NCI-H2107 treated with DMSO at 0.1 percent for 48 hours (cell line): ENCODE measurements around the gene RET.
"Not testable (repeated sequence)": the region's sequence is repeated elsewhere in the genome, so short reads cannot be mapped to it uniquely, and the experiment has no call there.

Experiments
- DNase-seq: peaks from one replicate; lab custom pipeline; 2025; ENCODE audit not compliant: unreplicated experiment; lab: John Stamatoyannopoulos, UW

The RET gene

DNA sequence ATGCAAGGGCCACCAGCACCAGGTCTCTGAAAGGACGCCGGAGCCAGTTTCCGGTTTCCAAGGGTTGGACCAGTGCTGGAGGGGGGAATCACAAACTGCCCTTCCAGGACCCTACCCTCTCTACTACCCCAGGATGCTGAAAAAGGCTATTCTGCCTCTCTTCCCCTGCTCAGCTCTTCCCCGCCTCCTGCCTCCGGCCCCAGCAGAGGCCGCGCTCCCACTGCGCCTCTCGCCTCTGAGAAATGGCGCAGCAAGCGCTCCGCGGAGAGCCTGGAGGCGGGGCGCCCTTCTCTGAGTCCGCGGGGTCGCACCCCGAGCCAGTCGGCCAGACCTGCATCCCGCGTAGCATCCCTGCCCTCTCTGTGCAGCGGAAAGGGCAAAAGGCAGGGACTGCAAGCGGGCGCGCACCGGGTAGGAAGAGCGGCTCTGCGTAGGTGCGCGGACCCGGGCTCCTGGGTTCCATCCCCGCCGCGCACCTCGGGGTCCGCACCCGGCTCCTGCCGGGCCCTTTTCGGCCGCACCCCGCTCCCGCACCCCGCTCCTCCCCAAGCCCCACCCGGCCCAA lies 476 bp upstream of the RET start:
- no peak for DNase-seq

DNA sequence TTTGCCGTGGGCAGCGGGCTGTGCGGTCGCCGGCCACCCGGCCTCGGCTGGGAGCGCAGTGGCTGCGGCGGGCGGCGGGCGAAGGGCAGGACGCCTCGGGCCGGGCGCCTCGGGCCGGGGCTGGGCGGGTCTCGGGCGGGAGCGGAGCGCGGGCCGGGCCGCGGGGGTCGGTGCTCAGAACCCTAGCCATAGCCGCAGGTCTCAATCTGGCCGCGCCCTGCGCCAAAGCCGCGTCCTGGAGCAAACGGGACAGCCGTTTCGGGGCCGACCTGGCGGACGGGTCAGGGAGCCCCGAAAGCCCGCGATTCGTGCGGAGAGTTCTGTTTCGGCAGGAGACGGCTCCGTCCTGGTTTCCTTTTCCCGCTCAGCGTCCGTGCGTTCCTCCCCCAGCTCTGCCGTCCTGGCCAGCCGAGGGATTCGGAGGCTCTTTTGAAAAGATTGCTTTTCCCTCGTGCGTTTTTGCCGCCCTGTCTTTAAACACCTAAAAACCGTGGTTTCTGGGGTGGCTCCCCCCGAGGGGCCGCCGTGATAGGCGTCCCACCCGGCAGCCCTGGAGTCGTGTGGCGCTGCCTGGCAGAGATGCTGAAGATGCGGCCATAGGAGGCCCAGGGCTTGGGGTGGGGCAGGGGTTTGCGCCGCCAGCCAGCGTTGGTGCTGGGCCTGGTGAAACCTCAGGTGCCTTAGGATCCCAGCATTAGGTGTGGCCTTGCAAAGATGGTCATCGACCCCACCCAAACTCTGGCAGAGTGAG lies 727 bp downstream of the RET start:
- DNase-seq = no peak

DNA sequence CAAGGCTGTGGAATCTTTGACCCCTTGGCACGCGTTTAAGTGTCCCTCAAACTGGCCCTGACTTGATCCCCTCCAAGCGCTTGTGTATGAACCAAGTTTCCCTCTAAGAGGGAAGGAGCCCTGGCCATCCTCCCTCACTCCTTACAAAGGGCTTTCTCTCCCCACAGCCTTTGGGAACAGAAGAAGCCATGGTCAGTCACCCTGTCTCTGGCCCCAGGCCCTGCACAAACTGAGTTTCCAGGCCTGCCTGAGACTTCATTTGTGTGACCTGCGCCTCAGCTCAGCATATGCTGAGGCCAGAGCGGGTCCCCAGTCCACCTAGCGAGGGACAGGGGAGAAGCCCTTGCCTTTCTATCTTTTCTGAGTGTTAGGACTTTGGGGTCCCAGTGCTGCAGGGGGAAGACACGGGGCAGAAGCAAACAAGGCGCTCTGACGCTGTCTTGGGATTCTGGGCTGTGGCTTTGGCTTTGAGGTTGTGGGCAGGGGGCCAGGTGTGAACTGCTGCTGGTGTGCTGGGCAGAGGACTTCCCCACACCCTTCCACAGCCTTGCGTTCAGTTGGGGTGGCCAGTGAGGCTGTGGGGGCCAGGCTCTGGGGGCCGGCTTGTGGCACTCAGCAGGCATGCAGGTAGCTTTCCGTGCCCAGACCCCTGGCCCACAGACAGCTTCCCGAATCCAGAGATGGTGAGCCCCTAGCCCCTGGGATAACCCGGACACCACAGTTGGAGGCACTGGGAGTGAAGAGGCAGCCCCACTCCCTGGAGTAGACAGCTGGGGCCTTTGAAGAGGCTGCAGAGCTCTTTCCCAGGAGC lies 1.5 kb downstream of the RET start:
- DNase-seq = no peak

DNA sequence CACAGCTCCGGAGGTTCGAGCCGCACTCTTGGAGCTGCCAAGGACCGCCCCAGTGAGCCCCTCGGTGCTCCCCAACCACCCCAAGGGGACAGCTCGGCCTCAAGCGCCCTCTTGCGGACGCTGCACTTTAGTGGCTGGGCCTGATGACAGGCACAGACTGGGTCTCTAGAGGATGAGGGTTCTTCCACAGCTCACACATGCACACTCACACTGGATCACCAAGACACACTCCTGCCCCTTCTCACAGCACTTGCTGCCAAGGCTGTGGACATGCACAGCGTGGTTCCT lies 2.1 kb downstream of the RET start:
- DNase-seq = no peak

DNA sequence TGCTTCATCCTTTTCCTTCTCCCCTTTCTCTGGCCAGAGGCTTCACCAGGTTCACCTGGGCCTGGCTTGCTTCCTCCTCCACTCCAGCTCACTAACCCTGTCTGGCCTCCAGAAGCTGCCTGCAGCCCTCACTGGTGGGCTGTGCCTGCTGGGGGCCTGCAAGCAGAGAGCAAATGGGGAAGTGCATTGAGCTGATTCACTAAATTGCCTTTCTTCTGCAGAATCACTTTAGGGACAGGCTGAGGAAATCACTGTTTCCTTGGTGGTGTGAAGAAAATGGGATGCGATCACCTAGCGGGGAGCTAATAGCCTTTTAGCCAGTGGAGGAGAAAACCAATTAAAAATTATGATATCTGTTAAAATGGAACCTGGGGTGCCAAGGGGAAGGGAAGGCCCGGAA lies 3.0 kb downstream of the RET start:
- no peak for DNase-seq

DNA sequence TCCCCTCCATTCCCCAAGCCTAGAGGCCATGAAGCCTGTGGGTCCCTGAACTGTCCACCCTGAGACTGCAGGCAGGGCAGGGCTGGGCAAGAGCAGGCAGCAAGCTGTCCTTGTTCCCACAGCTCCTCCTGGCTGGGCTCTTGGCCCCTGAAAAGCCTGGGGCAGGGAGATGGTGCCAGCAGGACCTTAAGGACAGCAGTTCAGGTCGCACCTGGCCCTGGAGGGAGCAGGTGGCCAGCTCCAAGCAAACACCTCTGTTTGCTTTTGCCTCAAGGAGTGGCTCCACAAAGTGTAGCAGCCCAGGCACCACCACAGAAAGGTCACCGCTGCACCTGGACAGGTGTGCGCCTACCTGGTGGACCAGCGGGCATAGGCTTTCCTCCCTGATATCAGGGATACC lies 5.2 kb downstream of the RET start:
- DNase-seq = no peak

DNA sequence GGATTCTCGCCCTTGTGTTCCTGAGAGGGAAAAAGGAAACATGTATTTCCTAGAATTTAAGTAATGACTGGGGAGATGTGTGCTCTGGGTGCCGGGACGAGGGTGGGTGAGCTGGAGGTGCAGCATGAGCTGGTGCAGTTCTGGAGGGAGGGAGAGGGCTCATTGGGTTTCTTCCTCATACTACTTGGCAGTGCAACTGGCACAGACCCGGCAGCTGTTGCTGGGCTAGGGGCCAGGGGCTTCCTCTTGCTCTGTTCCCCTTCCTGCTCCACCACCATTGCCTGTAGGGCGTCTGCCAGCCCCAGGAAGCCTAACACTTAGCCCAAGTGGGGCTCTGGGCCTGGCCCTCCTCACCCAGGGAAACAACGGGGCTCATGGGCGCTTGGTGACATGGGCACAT lies 5.9 kb downstream of the RET start:
- no peak for DNase-seq

DNA sequence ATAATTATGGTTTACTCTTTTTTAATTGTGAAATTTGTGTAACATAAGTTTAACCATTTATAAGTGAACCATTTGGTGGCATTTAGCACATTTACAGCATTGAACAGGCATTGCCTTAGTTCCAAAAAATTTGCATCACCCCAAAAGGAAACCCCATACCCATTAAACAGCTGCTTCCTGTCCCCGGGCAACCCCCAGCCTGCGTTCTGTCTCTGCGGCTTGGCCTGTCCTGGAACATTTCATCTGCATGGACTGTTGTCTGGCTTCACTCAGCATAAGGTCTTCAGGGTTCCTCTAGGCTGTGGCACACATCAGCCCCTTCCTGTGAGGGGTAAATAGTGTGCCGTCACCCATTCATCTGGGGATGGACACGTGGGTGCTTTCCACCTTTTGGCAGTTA lies 6.9 kb downstream of the RET start:
- no peak for DNase-seq

DNA sequence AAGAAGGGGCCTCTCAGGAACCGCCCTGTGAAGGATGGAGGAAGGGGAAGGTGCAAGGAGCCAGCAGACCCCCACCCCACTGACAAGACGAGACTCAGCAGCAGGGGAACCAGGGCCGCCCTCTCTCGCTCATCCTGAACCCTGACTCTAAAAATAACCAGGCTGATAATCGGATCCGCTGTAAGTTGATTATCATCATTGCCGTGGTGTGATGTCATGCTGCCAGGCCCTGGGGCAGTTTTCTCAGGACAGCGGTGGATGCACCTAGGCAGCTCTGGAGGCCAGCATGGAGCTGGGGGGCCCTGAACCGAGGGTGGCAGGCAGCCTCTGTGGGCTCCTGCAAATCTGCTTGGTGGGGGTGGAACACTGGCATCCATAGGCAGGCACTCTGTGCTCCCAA lies 7.9 kb downstream of the RET start:
- DNase-seq = no peak

DNA sequence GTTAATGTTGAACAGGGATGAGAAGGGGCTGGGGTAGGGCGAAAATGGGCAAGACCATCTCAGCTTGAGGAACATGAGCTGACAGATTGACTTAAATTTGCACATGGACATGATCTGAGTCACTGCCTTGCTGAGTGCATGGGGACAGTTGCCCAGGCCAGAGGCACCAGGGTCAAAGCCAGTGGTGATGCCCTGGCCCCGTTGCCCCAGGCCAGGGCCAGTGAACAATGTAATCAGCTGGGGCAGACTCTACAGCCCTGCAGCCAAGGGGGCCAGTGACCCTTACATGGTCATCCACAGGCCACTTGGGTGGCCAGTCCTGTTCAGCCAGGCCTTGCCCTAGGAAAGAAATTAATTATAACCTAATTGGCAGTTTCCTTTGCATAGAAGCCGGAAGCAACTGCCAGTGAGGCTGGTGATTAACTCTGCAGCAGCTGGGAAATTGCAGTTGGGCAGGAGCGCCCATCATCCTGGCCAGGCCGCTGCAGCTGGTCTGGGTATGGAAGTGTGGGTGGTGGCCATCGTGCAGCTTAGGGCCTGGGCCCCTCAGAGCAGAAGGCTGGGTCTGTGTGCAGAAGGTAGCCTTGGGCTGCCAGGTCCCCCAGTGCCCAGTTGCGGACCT lies 9.6 kb downstream of the RET start:
- DNase-seq = no peak

DNA sequence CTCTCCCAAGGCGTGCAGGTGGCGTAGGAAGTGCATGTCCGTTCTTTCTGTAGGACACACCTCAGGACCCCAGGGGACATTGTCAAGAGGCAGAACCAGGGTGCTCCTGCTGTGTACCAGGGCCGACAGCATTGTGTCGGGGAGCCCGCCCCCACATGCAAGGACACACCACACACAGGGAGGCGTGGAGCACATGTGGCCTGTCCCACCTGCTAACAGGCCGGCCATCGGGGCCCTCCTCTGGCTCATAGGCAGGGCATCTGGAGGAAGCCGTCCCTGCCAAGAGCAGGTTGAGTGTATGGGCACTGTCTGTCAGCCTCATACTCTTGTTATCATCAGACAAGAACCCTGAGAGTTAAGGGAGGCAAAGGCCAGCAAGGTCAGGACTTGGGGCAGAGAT lies 12.7 kb downstream of the RET start:
- DNase-seq = no peak

DNA sequence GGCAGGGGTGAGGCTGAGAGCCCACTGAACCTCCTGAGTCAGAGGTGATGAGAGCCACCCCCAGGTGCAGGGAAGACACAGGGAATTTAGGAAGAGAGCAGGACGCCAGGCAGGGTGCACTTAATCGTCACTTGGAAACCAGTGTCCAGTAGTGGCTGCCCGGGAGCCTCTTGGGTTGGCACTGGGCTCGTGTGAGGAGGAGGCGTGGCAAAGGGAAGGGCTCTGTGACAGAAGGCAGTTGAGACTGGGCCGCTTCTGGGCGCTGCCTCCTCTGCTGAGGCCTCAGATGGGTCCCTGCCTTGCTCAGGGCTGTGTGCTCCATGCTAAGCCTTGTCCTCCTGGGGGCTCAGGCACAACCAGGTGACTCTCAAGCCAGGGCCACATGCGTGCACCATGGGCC lies 13.3 kb downstream of the RET start:
- no peak for DNase-seq

DNA sequence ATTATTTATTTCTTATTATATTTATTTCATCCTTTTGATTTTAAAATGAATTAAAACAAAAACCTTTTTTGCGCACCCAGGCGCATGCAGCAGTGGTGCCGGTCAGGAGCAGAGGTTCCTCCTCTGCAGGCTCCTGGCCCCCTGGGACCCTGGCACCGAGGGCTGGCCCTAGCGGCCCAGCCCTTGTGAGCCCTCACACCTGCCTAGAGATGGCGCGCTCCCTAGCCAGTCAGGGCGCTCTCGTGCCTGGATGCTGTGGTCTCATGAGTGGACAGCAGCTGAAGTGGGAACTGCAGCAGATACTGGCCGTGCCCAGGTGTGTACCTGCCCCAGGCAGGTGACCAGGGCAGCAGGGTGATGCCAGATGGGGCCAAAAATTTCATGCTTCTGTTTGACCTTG lies 13.8 kb downstream of the RET start:
- DNase-seq = no peak

DNA sequence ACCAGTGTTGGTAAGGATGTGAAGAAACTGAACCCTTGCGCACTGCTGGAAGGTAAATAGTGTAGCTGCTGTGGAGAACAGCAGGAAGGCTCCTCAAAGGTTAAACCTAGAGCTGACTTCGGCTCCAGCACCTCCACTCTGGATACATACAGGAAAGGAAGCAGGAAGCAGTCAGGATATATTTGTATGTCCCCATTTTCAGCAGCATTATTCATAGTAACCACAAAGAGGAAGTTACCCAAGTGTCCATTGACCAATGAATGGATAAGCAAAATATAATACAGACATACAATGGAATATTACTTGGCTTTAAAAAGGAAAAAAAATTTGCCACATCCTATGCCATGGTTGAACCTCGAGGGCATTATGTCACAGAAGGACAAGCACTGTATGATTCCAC lies 15.0 kb downstream of the RET start:
- no peak for DNase-seq

DNA sequence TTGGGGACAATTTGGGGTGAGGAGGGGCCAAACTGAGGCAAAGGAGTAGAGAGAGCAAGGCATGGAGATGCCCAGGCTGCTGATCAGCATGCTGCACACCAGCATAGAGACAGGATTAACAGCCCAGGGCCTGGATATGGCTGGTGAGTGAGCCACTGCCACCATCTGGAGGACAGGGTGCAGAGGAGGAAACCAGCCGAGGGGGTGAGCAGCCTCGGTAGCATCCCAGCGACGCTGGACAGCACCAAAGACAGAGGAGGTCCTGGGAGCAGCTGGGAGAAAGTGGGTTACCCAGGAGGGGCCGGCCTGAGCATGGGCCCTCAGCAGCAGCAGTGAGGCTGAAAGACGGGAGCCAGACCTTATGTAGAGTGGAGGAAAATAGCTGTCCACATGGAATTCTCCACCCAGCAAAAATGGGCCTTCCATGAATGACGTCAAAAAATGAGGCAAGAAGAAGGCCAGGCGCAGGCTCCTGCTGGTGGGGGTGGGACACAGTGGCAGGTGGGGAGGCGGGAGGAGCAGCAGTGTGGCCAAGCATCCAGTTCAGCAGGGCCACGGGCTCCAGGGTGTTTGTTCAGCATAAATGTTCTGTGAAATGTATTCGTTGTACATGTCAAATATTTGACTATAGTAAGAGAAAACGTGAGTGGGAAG lies 16.7 kb downstream of the RET start:
- DNase-seq = no peak

DNA sequence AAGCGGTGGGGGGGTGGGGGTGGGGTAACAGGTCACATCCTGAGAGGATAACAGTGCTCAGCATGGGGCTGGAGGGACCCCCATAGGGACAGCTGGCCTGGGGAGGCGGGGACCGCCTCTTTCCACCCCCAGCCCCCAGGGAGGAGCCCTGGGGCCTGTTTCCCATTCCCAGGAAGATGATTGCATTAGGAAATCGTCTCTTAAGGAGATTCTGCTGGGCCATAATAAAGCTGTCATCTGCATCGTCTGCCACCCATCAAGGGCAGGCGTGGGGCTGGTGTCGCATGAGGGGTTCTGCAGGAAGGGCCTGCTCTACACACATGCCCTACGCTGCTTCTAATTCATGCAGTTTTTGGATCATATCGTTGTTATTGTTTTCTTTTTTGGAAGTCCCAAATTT lies 17.2 kb downstream of the RET start:
- no peak for DNase-seq

DNA sequence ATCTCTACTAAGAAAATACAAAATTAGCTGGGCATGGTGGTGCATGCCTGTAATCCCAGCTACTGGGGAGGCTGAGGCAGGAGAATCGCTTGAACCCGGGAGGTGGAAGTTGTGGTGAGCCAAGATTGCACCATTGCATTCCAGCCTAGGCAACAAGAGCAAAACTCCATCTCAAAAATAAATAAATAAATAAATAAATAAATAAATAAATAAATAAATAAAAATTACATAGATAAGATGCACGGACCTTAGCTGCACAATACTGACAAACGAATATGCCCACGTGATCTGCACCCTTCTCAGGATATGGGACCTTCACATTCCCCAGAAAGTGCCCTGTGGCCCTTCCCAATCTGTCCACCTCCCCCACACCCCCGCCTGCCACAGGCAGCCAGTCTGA lies 22.5 kb downstream of the RET start:
- DNase-seq = not testable (repeated sequence)

DNA sequence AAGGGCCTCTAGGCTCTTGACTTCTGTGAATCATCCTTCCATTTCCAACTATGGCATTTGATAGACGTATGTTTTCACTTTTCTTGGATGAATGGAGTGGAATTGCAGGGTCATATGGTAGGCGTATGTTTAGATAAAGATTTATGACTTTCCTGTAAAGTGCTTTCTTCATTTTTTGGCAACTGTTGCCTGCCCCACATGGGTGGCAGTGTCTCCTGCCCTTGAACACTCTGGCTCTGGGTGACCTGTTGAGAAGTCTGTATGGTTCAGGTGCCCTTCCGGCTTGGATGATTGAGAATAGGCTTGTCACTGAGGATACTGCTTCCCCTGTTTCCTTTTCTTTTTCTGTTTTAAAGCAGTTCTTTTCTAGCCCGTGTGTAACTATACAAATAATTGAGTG lies 23.1 kb downstream of the RET start:
- no peak for DNase-seq

DNA sequence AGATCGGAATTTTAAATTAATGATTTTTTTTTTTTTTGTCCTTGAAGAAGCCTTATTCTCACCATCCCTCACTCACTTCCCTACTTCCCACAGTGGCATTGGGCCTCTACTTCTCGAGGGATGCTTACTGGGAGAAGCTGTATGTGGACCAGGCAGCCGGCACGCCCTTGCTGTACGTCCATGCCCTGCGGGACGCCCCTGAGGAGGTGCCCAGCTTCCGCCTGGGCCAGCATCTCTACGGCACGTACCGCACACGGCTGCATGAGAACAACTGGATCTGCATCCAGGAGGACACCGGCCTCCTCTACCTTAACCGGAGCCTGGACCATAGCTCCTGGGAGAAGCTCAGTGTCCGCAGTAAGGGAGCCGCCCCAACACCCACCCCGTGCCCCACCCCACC lies 23.5 kb downstream of the RET start:
- no peak for DNase-seq

DNA sequence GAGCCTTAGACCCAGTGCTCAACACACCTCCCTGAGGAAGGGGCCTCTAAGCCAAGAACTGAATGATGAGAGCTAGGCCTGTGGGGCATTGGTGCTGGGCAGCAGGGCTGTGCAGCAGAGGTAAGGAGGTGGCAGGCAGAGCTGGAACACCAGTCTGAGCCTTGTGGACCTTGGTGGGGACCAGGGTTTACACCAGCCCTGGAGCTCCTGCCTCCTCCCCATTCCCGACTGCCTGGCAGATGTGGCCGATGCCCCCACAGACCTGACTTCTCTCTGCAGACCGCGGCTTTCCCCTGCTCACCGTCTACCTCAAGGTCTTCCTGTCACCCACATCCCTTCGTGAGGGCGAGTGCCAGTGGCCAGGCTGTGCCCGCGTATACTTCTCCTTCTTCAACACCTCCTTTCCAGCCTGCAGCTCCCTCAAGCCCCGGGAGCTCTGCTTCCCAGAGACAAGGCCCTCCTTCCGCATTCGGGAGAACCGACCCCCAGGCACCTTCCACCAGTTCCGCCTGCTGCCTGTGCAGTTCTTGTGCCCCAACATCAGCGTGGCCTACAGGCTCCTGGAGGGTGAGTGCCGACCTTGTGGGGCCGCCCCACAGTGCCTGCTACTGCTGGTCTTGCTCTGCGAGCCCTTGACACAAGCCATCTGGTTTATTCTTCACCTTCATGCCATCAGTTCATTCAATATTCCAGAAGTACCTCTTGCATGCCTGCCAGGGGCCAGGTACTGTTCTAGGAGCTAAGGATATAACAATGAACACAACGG lies 25.4 kb downstream of the RET start:
- no peak for DNase-seq
